Thyroid gland (tissue), 4 donors: Measurements from ENCODE around the gene FZD4. TPM values are rescaled to one million over a fixed set of nuclear protein-coding genes. Genes with fewer than 3 reads are reported as not detected.
"Not testable (repeated sequence)": the region's sequence is repeated elsewhere in the genome, so short reads cannot be mapped to it uniquely, and the experiment has no call there.

Experiments used
- DNase-seq, 2 donors: peaks; one replicate each; pipeline ENCODE4 v3.0.0-alpha.2; 2019
- H3K27ac ChIP-seq, 3 donors: fragments of 200-600 bp; sonication (generic); 1 replicate in 2 of 3; 2 replicates in 1 of 3; pipeline ENCODE4 v1.5.1; 2016 to 2019; ENCODE audit warnings: mild to moderate bottlenecking in 1 of 3, moderate library complexity in 1 of 3
- H3K27me3 ChIP-seq: fragments of 200-600 bp; sonication (generic); one replicate; pipeline ENCODE4 v1.5.1; 2019
- H3K36me3 ChIP-seq, 2 donors: fragments of 200-600 bp; sonication (generic); one replicate each; pipeline ENCODE4 v1.5.1; 2016 to 2019
- H3K4me1 ChIP-seq, 2 donors: fragments of 200-600 bp; sonication (generic); one replicate each; pipeline ENCODE4 v1.5.1; 2017 to 2019
- H3K4me3 ChIP-seq, 3 donors: fragments of 200-600 bp; sonication (generic); replicated peaks in 1 of 3; 1 replicate in 2 of 3; 2 replicates in 1 of 3; pipeline ENCODE4 v1.5.1; 2016; ENCODE audit warnings: mild to moderate bottlenecking in 1 of 3
- H3K9me3 ChIP-seq: fragments of 200-600 bp; sonication (generic); one replicate; pipeline ENCODE4 v1.5.1; 2017
- CTCF ChIP-seq, 6 experiments: fragments of 200-600 bp in 3 of 6; fragments of 450-650 bp in 3 of 6; sonication (generic) in 3 of 6; IDR thresholded peaks; one replicate each; pipeline ENCODE4 v1.5.1; 2016 to 2019; ENCODE audit warnings: antibody characterized with exemption in 6 of 6, mild to moderate bottlenecking in 2 of 6, inconsistent platforms in 1 of 6, moderate library complexity in 1 of 6
- POLR2A ChIP-seq, 2 donors: fragments of 450-650 bp; IDR thresholded peaks; one replicate each; pipeline ENCODE4 v1.6.1; 2017; ENCODE audit warnings: antibody characterized with exemption in 2 of 2, mild to moderate bottlenecking in 2 of 2, moderate library complexity in 1 of 2
- WGBS, 2 donors: methylation state at CpG; one replicate each; pipeline ENCODE4 v1.1.5; 2017; 5-methylcytosine and 5-hydroxymethylcytosine counted together
- intact Hi-C: fragments of 100-400 bp; cut with DNase I; formaldehyde crosslinking; loops from one replicate; pipeline ENCODE4 v1.15.1; 2023
- total RNA-seq, 4 donors: library from RNA; depleted of rRNA; stranded (reverse); fragments of >200 nt; gene quantifications; one replicate each; pipeline ENCODE4 v1.2.3, GENCODE V29; 2016

Gene FZD4
- total RNA-seq, 4 donors from 2014 or later = 32.9 to 70.8 (median 48.0) TPM

DNA sequence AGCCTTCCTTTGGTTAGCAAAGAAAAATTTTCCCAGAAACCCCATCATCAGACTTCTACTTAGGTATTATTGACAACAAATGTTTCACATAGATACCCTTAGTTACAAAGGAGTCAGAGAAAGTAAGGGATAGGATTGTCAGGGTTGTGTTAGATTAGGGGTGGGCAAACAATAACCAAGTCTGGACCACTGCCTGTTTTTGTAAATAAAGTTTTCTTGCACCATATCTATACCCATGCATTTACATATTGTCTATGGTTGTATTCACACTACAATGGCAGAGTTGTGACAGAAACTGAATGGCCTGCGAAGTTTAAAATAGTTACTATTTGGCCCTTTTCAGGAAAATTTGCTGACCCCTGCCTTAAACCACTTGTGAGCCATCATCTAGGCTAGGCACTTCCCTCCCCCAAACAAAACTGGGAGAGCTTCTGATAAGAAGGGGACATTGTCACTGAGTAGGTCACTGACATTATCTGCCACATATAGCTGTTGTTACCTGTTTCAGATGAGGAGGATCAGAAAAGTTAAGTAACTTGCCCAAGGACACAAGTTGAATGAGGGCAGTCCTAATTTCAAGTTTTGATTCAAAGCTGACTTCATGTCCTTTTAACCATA, 41.9 kb upstream of the FZD4 start:
- no peak for TF ChIP-seq CTCF (IDR thresholded peaks at IDR 0.05)
- no peak for TF ChIP-seq POLR2A (IDR thresholded peaks at IDR 0.05)
- H3K4me1 ChIP-seq = peaks cover 27 to 31% of the 10 kb centered on the region in 2 donors
- peak overlapping the region in 2 of 3 donors; percentile 30 to 35 for H3K27ac ChIP-seq
- no peaks in the 10 kb centered on the region for H3K9me3 ChIP-seq
- WGBS, 2 donors = 91 to 96% methylated on average over 1 of the region's 1 CpG
- no peaks in the 10 kb centered on the region for H3K27me3 ChIP-seq
- H3K4me3 ChIP-seq = no peak overlapping the region
- no peak for DNase-seq
- no peaks in the 10 kb centered on the region for H3K36me3 ChIP-seq
- intact Hi-C loops = no loop called here

GRCh38 chr11:86993031-86993430, 37.8 kb upstream of the FZD4 start:
- 77 to 82% methylated on average over 3 of the region's 3 CpGs for WGBS, 2 donors
- no peak for DNase-seq

DNA sequence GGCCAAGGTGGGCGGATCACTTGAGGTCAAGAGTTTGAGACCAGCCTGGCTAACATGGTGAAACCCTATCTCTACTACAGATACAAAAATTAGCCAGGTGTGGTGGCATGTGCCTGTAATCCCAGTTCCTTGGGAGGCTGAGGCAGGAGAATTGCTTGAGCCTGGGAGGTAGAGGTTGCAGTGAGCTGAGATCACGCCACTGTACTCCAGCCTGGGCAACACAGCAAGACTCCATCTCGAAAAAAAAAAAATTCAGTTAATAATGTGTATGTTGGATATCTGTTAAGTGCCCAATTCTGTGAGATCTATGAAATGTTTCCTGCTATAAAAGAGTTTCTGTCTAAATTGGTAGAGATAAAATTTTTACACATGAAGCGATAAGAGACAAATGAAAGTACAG, 37.1 kb upstream of the FZD4 start:
- H3K9me3 ChIP-seq, intact Hi-C loops, H3K27me3 ChIP-seq, H3K27ac ChIP-seq, H3K36me3 ChIP-seq, H3K4me3 ChIP-seq, DNase-seq: not testable (repeated sequence)
- 96% methylated on average over 4 of the region's 4 CpGs for WGBS, 2 donors
- peaks cover 4 to 16% of the 10 kb centered on the region in 2 donors for H3K4me1 ChIP-seq

More at GRCh38 chr11:86993031-86993430, 37.8 kb upstream of the FZD4 start:
- TF ChIP-seq POLR2A (IDR thresholded peaks at IDR 0.05) (no peak), CTCF (IDR thresholded peaks at IDR 0.05) (no peak)
- H3K9me3 ChIP-seq = no peaks in the 10 kb centered on the region
- H3K27me3 ChIP-seq = no peaks in the 10 kb centered on the region
- intact Hi-C loops = no loop called here
- H3K27ac ChIP-seq = no peak overlapping the region
- H3K36me3 ChIP-seq = no peaks in the 10 kb centered on the region
- H3K4me1 ChIP-seq = peaks cover 7 to 21% of the 10 kb centered on the region in 2 donors
- no peak overlapping the region for H3K4me3 ChIP-seq

DNA sequence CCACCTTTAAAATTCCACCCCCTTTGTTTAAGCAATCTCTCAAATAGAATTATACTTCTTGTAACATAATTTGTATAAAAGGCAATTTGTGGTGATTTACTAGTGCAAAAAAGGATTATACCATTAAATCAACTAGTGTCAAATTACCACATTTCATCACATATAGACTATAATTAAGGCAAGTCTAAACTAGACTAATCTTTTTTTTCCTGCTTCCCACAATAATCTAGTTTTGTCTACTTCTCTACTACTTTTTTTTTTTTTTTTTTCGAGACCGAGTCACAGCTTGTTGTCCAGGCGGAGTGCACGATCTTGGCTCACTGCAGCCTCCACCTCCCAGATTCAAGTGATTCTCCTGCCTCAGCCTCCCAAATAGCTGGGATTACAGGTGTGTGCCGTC, 36.1 kb upstream of the FZD4 start:
- DNase-seq = no peak
- TF ChIP-seq POLR2A (IDR thresholded peaks at IDR 0.05) (no peak), CTCF (IDR thresholded peaks at IDR 0.05) (no peak)
- Histone ChIP-seq H3K27ac (no peak overlapping the region), H3K4me3 (no peak overlapping the region), H3K4me1 (peaks cover 0 to 11% of the 10 kb centered on the region in 2 donors), H3K9me3 (no peaks in the 10 kb centered on the region), H3K36me3 (no peaks in the 10 kb centered on the region), H3K27me3 (no peaks in the 10 kb centered on the region)
- intact Hi-C loops = no loop called here
- WGBS, 2 donors = 94 to 95% methylated on average over 5 of the region's 5 CpGs

DNA sequence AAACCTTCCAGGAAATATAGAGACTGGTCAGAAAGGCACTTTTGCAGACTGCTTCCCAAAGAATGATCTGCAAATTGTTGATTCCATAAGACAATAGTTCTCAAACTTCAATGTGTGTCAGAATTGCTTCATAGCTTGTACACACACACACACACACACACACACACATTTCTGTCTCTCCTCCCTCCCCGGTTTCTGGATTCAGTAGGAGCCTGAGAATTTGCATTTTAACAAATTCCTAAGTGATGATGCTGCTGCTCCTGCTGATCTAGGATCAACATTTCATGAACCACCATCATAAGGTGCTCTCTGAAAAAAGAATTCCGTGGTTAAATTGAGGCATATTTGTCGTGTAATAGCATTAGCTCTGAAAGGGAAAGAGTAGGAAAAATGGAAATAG, 35.3 kb upstream of the FZD4 start:
- Histone ChIP-seq H3K4me3 (no peak overlapping the region), H3K4me1 (peaks cover 0 to 11% of the 10 kb centered on the region in 2 donors), H3K36me3 (no peaks in the 10 kb centered on the region), H3K9me3 (no peaks in the 10 kb centered on the region), H3K27me3 (no peaks in the 10 kb centered on the region), H3K27ac (no peak overlapping the region)
- TF ChIP-seq POLR2A (IDR thresholded peaks at IDR 0.05) = no peak
- TF ChIP-seq CTCF (IDR thresholded peaks at IDR 0.05) = no peak
- intact Hi-C loops = no loop called here
- DNase-seq = no peak
- WGBS, 2 donors = 69 to 70% methylated on average over 3 of the region's 3 CpGs
